NCI-H748 (cell line): Measurements from ENCODE around the gene TJP1.

Source experiments
- DNase-seq: peaks from one replicate; lab custom pipeline; 2025; ENCODE audit not compliant: unreplicated experiment; lab: John Stamatoyannopoulos, UW

TJP1 gene

DNA sequence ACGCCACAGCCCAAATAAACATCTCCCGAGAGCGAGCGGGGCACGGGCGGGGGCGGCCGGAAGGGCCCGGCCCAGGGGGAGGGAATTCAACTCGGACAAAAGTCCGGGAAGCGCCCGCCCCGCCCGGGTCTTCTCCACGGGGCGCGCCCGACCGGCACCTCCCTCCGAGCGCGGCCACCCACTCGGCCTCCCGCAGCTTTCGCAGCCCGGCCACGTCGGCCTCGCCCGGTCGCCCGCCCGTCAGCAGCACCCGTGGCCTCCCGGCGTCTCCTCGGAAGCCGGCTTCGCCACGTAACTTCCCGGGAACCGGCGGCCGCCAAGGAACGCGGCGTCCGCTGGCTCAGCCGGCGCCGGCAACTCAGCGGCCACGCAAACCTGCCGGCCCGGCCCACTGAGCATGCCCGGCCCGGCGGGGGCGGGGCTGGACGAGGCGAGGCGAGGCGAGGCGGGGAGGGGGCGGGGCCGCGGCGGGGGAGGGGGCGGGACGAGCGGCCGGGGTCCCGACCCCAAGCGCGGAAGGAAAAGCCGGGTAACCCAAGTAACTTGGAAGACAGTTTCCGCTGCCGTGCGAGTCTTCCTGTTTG lies at the start of gene TJP1:
TJP1 (minus strand) TSS at position 369 of the 584 bp plus-strand sequence. CDS start 440 bp downstream, outside the sequence.
- peak; percentile 74 for DNase-seq

DNA sequence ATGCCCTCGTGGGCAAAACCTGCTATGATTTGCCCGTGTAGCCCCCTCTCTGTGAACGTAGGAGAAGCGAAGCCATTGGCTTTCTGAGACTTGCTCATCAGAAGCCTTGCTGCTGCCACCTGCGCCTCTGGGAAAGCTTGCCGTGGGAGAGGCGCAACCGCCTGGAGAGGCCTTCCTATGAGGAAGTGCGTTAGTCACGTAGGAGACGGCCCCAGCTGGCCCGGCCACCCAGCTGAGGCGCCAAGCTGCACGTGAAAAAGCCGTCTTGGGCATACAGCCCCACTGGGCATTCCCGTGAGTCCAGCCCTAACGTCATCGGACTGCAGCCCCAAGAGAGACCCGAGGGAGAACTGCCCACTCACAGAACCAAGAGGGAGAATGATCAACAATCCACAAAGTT lies 49.1 kb upstream of the TJP1 start:
- DNase-seq, result no peak

DNA sequence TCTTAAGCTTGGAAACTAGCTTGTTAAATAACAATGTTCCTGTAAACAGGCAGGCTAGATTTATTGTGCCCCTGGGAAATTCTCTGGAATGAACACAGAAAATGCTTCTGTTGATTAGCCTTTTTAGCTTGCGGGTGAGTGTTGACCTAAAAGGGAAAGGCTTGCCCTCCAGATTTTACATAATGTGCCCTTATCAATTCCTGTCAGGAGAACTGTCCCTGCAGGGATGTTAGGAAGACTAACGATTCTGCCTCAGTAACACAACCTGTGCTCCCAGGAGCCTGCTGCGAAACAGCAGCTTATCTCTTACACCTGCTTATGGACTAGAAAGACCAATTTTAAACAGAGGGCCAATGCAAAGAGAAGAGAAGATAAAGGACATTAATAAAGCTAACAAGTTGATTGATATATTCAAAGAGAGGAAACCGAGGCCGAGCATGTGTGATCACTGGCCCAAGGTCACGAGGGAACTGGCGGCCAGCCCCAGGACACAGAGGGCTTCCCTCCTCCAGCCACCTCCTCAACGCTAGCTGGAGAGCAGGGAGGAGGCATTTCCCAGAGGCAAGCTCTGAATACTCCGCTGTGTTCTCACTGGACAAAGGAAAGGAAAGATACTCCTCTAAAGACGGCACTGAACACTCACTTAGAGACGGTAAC lies 48.4 kb upstream of the TJP1 start:
- DNase-seq, result no peak

DNA sequence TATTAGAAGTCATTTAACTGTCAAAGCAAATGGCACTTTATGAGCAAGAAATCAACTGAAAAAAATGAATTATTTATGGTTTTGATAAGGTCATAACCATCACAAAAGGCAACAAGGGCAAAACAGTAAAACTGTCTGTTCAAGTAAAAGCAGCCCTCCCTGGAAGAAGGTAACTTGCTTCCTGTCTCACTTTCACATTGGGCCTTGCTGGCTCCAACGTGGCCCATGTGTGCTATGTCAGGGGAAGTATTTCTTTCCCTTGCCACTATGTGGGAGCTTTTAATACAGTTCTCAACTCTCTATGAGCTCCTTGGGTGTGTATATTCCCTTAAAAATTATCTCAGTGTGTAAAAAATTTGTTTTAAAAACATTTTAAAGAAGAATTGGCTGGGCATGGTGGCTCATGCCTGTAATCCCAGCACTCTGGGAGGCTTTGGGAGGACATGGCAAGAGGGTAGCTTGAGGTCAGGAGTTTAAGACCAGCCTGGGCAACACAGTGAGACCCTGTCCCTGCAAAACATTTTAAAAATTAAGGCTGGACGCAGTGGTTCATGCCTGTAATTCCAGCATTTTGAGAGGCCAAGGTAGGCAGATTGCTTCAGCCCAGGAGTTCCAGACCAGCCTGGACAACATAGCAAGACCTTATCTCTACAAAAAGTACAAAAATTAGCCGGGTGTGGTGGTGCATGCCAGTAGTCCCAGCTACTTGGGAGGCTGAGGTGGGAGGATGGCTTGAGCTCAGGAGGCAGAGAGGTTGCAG lies 45.2 kb upstream of the TJP1 start:
- no peak for DNase-seq

DNA sequence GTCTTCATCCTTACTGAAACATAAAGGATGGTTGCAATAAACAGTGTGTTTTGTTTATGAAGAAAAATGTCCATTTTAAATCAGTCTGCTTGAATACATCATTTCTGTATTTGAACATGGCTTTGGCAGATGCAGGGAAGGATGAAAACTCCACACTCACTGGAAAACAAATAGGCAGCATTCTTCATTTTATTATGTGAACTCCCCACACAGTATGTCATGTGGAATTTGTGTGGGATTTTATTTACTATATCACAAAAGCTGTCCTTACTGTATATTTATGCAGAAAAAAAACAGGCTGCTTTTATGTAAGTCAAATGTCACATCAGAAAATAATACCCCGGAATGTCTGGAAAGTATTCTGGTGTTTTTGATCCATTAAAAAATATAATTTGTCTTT lies 44.1 kb upstream of the TJP1 start:
- no peak for DNase-seq

DNA sequence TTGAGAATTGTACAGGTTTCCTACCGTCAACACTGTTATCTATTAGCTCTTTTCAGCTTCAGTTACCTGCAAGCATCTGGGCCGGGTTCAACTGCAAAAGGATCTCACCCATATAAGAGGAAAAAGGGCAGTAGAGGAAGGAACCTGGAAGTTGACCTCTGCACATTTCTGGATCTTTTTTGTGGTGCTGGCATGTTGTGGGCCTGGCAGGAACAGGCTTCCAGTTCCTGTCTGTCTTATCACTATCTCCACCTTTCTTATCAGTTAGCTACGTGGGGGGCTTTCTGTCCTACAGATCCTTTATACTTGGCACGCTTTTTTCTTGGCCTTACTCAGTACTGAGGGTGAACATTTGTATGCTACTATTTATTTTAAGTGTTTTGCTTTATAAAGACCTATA lies 42.2 kb upstream of the TJP1 start:
- DNase-seq, result no peak

DNA sequence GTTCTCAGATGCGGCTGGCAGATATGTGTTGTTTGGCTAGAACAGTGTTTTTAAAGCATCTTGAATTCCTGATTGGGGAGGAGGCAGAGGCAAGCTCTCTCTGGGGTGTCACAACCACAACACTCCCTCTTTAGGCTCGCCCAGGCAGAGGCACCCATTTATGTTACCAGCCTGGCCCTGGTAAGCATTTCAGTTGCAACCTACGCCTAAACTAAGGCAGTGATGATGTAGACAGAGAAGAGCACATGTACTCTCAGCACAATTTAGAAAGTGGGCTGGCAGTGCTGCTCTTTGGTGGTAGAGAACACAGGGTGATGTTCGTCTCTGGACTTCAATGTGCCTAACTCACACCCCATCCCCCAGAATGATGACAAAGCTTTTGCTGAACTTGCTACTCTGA lies 41.2 kb upstream of the TJP1 start:
- no peak for DNase-seq

DNA sequence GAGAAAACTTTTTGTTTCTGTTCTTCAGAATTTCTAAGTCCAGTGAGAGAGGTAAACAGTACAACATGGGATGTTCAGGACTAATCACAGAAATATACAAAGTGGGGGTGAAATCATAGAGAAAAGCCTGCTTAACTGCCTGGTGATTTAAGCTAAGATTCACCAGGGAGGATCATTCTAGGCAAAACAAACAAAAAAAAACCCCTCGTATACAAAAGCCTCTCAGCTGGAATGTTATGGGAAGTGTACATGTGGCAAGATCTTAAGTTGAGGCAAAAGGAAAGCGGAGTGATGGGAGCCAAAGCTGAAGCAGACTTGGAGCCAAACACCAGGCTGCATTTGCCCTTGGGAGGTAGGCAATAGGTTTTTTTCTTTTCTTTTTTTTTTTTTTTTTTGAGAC lies 40.0 kb upstream of the TJP1 start:
- DNase-seq, result no peak

DNA sequence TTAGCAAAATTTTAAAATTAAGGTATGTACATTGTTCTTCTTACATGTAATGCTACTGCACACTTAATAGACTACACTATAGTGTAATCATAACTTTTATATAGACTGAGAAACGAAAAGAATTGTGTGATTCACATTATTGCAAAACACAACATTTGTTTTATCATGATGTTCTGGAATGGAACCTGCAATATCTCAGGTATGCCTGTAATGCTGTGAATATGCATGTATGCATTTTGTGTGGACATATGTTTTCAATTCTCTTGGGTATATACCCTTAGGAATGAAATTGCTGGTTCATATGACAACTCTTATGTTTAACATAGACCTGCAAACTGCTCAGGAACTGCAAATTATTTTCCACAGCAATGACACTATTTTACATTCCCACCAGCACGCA lies 38.6 kb upstream of the TJP1 start:
- no peak for DNase-seq

DNA sequence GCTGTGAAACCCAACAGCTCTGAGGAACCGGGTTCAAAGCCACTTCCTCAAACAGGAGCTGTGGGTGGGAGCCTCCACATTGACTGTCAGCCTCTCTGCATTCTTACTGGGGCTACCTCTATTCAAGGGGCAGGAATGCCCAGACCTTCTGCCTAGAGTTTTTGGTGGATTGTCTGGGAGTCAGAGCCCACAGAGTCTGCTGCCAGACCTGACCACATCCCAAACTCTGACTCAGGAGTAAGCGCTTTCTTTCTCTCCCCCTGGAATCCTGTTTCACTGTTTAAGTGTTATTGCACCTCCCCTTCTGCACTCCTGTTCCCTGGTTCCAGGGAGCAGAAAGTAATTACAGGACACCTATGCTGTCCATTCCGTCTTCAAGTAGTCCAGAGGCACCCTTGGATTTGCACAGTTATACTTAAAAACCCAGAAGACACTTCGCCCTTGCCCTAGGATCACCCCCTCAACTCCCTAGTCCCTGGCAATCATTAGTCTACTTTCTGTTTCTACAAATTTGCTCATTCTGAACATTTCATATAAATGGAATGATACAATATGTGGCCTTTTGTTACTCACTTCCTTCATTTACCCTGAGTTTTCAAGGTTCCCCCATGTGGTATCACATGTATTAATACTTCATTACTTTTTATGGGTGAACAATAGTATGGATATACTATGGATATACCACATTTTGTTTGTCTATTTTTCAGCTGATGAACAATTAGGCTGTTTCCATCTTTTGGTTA lies 37.9 kb upstream of the TJP1 start:
- DNase-seq, result no peak

DNA sequence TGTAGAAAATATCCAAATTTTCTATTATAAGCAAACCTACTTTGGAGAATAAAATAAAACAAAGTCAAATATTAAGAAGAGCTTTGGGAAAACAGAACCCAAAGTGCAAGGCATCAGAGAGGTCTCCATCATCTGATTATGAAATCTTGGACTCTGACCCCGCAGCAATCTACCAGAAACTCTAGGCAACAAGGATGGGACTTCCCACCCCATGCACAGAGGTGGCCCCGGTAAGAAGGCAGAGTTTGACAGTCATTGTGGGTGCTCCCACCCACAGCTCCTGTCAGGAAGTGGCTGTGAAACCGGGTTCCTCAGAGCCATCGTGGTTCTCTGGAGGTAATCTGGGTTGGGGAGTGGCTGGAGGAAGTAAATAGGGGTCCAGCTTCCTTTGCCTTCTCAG lies 37.0 kb upstream of the TJP1 start:
- no peak for DNase-seq

DNA sequence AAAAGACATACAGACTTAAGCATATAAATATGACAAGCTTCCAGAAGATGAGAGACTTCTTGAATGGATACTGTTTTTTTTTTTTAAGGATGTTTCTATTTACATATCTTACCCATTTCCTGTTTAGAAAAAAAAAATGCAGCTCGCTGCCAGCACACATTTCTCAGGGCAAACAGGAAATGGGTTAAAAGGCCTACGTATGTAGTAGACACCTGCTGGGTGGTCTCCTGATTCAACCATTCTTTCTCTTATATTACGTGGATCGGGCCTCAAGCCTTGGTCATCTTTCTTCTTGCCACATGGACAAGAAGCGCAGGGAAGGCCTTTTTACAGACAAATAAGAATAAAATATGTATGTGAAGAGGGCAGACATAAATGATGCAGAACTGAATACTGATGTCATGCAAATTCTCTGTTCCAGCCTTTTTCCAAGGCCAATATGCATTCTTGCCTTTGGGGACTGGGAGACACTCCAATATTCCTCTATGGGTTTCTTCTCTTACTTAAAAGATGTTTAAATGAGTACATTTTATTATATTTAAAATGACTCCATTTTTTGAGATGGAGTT lies 35.0 kb upstream of the TJP1 start:
- peak; percentile 3 for DNase-seq

DNA sequence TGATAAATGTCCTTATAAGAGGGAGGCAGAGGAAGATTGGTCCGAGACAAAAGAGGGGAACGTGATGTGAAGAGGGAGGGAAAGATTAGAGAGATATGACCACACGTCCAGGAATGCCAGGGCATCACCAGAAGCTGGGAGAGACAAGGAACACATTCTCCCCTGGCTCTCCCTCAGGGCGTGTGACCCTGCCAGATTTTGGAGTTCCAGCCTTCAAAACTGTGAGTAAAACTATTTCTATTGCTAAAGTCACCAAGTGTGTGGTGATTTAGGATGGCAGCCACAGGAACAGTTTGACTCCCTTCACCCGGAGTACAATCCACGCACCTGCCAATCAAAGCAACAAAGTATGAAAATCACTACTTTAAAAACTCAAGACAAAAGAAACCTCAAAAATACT lies 32.1 kb upstream of the TJP1 start:
- DNase-seq, result no peak

DNA sequence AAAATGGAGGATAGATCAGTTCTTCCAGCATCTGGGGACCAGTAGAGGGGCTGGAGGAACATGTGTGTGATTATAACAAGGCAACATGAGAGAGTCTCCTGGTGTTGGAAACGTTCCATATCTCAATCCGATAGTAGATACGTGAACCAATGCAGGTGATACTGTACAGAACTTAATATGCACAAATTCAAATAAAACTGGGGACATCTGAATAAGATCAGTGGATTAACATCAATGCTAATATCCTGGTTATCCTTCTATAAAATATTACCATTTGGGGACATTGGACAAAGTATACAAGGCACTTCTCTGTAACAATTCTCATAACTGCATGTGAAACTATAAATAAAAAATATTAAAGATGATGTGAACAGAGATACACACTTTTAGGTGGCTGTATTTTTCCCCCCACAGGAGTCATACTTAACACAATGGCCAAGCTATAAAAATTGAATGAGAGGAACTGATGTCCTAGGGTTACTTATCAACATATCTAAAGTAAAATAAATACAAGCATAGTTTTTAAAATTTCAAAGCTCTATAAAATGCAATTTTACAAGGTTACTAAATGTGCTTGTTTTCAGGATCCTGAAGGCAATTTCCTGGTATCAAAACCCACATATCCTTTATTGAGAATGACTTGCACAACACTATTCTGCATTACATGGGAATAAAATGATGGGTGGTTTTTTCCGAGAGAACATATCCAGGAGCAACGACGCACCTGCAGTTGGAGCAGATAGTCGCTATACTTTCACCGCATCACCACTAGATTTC lies 31.1 kb upstream of the TJP1 start:
- DNase-seq, result no peak

DNA sequence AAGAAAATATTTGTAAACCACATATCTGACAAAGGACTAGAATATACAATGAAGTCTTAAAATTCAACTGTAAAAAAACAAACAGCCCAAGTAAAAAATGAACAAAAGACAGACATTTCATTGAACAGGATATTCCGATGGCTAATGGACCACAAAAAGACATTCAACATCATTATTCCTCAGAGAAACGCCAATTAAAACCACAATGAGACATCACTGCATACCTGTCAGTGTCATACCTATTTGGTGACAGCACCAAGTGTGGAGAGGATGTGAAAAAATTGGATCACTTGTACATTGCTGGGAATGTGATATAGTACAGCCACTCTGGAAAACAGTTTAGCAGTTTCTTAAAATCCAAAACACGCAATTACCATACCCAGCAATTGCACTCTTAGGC lies 29.9 kb upstream of the TJP1 start:
- no peak for DNase-seq

DNA sequence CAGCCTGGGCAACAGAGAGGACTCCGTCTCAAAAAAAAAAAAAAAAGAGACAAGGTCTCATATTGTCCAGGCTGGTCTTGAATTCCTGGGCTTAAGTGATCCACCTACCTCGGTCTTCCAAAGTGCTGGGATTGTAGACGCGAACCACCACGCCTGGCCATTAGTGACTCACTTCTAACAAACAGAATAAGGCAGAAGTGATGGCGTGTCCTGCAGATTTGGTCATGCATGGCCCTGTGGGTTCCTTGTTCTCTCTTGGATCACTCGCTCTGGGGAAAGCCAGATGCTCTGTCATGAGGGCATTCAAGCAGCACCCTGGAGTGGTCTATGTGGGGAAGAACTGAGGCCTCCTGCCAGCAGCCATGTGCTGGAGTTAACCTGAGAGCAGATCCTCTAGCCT lies 27.4 kb upstream of the TJP1 start:
- DNase-seq, result no peak

DNA sequence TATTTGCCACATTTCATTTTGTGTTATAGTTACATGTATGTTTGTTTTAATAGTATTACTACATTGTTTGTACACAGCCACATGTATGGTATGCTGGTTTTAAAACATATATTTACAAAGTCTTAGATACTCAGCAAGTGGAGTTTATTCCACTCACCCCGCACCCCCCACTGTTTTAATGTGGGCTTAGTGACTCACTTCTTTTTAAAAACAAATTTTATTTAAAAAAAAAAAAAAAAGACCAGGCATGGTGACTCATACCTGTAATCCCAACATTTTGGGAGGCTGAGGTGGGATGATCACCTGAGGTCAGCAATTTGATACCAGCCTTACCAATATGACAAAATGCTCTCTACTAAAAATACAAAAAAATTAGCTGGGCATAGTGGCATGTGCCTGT lies 26.9 kb upstream of the TJP1 start:
- no peak for DNase-seq

DNA sequence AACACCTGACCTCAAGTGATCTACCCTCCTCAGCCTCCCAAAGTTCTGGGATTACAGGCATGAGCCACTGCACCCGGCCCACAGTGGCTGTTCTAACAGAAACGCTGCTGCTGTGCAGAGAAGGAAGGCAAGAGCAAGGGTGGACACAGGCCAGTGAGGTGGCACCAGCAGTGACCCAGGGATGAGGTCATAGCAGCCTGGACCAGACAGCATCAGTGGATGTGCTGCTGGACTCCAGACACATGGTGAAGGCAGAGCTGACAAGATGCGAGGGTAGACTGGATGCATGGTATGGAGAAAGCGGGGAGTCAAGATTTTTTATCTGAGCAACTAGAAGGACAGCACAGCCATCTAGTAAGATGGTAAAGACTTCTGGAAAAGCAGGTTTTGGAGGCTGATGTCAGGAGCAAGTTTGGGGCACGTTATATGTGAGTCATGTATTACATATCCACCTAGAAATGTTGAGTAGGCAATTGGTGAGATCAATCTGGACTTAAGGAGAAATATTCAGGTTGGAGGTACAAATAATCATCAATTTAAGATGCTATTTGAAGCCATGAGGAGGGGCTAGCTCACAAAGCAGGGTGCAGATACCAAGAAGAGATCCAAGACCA lies 22.1 kb upstream of the TJP1 start:
- no peak for DNase-seq

DNA sequence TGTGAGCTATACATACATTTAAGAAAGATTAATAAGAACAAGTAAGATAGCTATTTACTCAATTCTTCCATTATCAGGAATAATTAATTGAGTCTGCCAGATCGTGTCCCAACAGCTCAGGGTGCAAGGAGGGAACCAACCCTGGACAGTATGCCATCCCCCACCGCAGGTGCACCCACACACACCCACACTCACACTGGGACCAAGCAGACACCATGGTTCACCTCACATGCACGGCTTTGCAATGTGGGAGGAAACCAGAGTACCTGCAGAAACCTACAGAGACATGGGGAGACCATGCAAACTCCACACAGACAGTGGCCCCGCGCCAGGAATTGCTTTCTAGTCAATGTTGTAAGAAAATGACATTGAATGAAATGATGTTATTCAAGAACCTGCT lies 20.0 kb upstream of the TJP1 start:
- DNase-seq, result no peak

DNA sequence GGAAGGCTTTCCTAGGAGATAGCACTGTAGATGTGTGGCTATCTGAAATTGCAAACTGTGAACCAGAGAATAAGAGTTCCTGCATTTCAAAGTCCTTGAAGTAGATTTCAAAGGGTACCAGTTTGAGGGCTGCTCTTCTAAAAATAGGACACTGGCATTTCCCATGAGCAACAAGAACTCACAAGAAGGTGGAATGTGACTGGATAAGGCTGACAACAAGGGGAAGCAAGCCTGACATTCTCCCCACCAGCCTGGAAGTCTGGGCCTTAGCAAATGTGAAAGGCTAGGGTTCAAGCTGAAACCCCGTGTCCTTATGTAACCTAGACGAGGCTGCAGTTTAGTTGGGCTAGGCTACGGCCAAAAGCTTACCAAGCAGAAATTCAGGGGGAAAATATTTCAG lies 18.7 kb upstream of the TJP1 start:
- no peak for DNase-seq
